ENCODE data around the gene PACSIN3.

The PACSIN3 gene

GRCh38 chr11:47179655-47179991, 6.6 kb downstream of the PACSIN3 start:
- TF ChIP-seq EZH2 (IDR thresholded peaks at IDR 0.05; ENCODE audit: borderline replicate concordance, low read depth, low read length, severe bottlenecking) (no peak), CTCF (IDR thresholded peaks at IDR 0.05; ENCODE audit: borderline replicate concordance, extremely low read depth, low read length, poor library complexity, severe bottlenecking) (peak; percentile 80)
- ATAC-seq (ENCODE audit: insufficient read depth, low read depth) (peak; percentile 47), DNase-seq (peak; percentile 67)
- Histone ChIP-seq H3K4me3 (ENCODE audit: low read depth in 1 of 2, low read length in 2 of 2) (no peak overlapping the region), H3K27ac (ENCODE audit: low read length) (no peak overlapping the region), H2AFZ (ENCODE audit: low read depth, low read length) (no peak overlapping the region), H4K20me1 (ENCODE audit: insufficient read depth, low read length) (peaks cover 5% of the 10 kb centered on the region), H3K36me3 (ENCODE audit: insufficient read depth, low read length) (peaks cover 11% of the 10 kb centered on the region), H3K79me2 (ENCODE audit: insufficient read depth, low read length) (peaks cover 21% of the 10 kb centered on the region), H3K9ac (ENCODE audit: low read depth, low read length) (no peak overlapping the region), H3K4me1 (ENCODE audit: insufficient read depth, low read length) (peaks cover 31% of the 10 kb centered on the region), H3K27me3 (ENCODE audit: insufficient read depth, low read length, poor library complexity) (no peaks in the 10 kb centered on the region), H3K9me3 (ENCODE audit: insufficient read depth, low read length, severe bottlenecking) (no peaks in the 10 kb centered on the region), H3K4me2 (ENCODE audit: insufficient read depth, low read length) (no peak overlapping the region)

DNA sequence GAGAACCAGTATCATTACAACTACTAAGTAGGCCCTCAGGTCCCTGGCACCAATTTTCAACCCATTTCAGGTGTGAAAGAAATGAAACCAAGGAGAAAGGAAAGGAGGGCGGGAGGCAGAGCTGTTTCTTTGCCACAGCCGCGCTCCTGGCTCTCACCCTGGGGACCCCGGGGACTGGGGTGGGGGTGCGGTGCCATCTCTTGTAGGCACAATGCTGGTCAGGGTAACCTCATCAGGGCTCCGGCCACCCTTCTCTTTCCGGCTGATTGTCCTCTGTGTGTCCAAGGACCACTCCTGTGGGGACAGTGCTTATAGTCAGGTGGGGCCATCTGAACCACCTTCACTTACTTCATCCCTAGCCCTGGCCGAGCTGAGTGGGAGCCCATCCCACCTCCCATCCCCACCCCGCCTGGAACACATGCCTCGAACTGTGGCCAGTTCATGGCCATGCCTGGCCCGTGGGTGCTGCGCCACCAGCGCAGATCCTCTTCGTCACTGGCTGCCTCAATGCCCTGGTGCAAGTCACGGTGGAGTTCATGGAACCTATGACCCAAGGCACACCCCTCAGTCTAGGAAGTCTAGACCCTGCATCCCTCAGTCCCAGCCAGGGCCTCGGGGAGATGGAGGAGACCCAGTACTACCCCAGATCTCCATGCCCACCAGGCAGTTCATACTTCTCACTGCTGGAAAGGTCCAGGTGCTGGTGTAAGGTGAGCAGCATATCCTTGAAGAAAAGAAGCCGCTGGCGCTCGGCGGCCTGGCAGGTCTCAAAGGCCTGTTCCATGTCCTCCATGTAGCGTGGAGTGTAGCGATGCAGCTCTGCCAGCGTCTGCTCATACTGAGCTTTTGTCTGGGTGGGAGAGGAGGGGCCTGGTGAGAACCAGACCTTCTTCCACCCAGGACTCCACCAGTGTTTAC, 7.2 kb downstream of the PACSIN3 start:
- ATAC-seq (ENCODE audit: insufficient read depth, low read depth) (no peak), DNase-seq (no peak)
- Histone ChIP-seq H2AFZ (ENCODE audit: low read depth, low read length) (no peak overlapping the region), H3K9me3 (ENCODE audit: insufficient read depth, low read length, severe bottlenecking) (no peaks in the 10 kb centered on the region), H3K36me3 (ENCODE audit: insufficient read depth, low read length) (peaks cover 14% of the 10 kb centered on the region), H3K27ac (ENCODE audit: low read length) (no peak overlapping the region), H3K4me1 (ENCODE audit: insufficient read depth, low read length) (peaks cover 33% of the 10 kb centered on the region), H3K27me3 (ENCODE audit: insufficient read depth, low read length, poor library complexity) (no peaks in the 10 kb centered on the region), H3K4me3 (ENCODE audit: low read depth in 1 of 2, low read length in 2 of 2) (no peak overlapping the region), H3K9ac (ENCODE audit: low read depth, low read length) (0 out of 2 replicates have a peak overlapping the region, but pooled peaks have one; percentile 93), H3K4me2 (ENCODE audit: insufficient read depth, low read length) (no peak overlapping the region), H4K20me1 (ENCODE audit: insufficient read depth, low read length) (peaks cover 6% of the 10 kb centered on the region), H3K79me2 (ENCODE audit: insufficient read depth, low read length) (peaks cover 25% of the 10 kb centered on the region)
- no peak for TF ChIP-seq EZH2 (IDR thresholded peaks at IDR 0.05; ENCODE audit: borderline replicate concordance, low read depth, low read length, severe bottlenecking)
- no peak for TF ChIP-seq CTCF (IDR thresholded peaks at IDR 0.05; ENCODE audit: borderline replicate concordance, extremely low read depth, low read length, poor library complexity, severe bottlenecking)

DNA sequence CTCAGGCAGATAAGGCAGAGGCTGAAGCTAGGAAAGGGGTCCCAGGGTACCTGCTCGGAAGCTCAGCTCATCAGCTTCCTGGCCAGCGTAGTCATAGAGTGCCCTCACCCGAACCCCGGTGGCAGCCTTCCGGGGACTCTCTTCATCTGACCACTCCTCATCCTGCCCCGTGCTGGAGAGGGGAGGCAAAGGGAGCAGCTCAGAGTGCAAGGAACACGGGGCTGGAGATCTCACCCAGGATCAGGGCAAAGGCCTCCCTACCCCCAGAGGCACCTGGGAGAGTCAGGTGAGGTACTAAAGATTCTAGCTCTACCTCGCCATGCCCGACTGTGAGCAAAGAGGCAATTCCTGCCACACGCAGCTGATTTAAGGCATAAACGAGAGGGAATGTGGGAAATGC, 7.9 kb downstream of the PACSIN3 start:
- TF ChIP-seq EZH2 (IDR thresholded peaks at IDR 0.05; ENCODE audit: borderline replicate concordance, low read depth, low read length, severe bottlenecking) (no peak), CTCF (IDR thresholded peaks at IDR 0.05; ENCODE audit: borderline replicate concordance, extremely low read depth, low read length, poor library complexity, severe bottlenecking) (no peak)
- Histone ChIP-seq H3K9ac (ENCODE audit: low read depth, low read length) (peak overlapping the region; percentile 93), H3K27me3 (ENCODE audit: insufficient read depth, low read length, poor library complexity) (no peaks in the 10 kb centered on the region), H4K20me1 (ENCODE audit: insufficient read depth, low read length) (peaks cover 13% of the 10 kb centered on the region), H3K4me1 (ENCODE audit: insufficient read depth, low read length) (peaks cover 40% of the 10 kb centered on the region), H3K27ac (ENCODE audit: low read length) (peak overlapping the region; percentile 89; the same call in 1 of the 2 replicates), H2AFZ (ENCODE audit: low read depth, low read length) (peak overlapping the region; percentile 98), H3K4me2 (ENCODE audit: insufficient read depth, low read length) (peak overlapping the region; percentile 88), H3K4me3 (ENCODE audit: low read depth in 1 of 2, low read length in 2 of 2) (no peak overlapping the region), H3K79me2 (ENCODE audit: insufficient read depth, low read length) (peaks cover 32% of the 10 kb centered on the region), H3K9me3 (ENCODE audit: insufficient read depth, low read length, severe bottlenecking) (no peaks in the 10 kb centered on the region), H3K36me3 (ENCODE audit: insufficient read depth, low read length) (peaks cover 20% of the 10 kb centered on the region)
- no peak for DNase-seq
- no peak for ATAC-seq (ENCODE audit: insufficient read depth, low read depth)

All from DND-41 (cell line).